ENCODE data around the gene GNAQ.

GRCh38 chr9:77726289-77726688 is 305.3 kb downstream of the GNAQ start:
- TF ChIP-seq MAX (CRISPR knock-in tag; IDR thresholded peaks at IDR 0.05), result no peak
- no peak for TF ChIP-seq NR3C1 (CRISPR knock-in tag; conservative IDR thresholded peaks at IDR 0.05; ENCODE audit: low read depth)
- TF ChIP-seq CTCF (IDR thresholded peaks at IDR 0.05), result no peak
- TF ChIP-seq ZNF317 (CRISPR knock-in tag; IDR thresholded peaks at IDR 0.05; ENCODE audit: borderline replicate concordance, low read depth), result no peak
- TF ChIP-seq JUN (CRISPR knock-in tag; IDR thresholded peaks at IDR 0.05), result no peak
- no peak for TF ChIP-seq HMGXB4 (CRISPR knock-in tag; IDR thresholded peaks at IDR 0.05)
- TF ChIP-seq ZNF425 (CRISPR knock-in tag; conservative IDR thresholded peaks at IDR 0.05), result no peak
- no peak for TF ChIP-seq CREM (CRISPR knock-in tag; IDR thresholded peaks at IDR 0.05)

Data from WTC11 (cell line).